Measurements from ENCODE around the gene RAPGEF4. TPM values are rescaled to one million over a fixed set of nuclear protein-coding genes. Genes with fewer than 3 reads are reported as not detected.

RAPGEF4 gene
- total RNA-seq, 1 donor from 2014 or later = 0.91 TPM

- Mint-ChIP-seq H3K27ac (no peak overlapping the region), H3K4me1 (ENCODE audit: low read depth) (no peaks in the 10 kb centered on the region), H3K36me3 (ENCODE audit: low read depth) (no peaks in the 10 kb centered on the region), H3K4me3 (ENCODE audit: low read depth) (no peak overlapping the region), H3K9me3 (no peaks in the 10 kb centered on the region), H3K27me3 (ENCODE audit: low read depth) (peaks cover 14% of the 10 kb centered on the region)
- intact Hi-C loops (cut with micrococcal nuclease) = no loop called here
- no peak for DNase-seq (ENCODE audit: low spot score)
Measured at GRCh38 chr2:172845028-172845630, 109.5 kb downstream of the RAPGEF4 start.

GRCh38 chr2:172846551-172846950 is 110.9 kb downstream of the RAPGEF4 start:
- Mint-ChIP-seq H3K36me3 (ENCODE audit: low read depth) (no peaks in the 10 kb centered on the region), H3K27me3 (ENCODE audit: low read depth) (peaks cover 11% of the 10 kb centered on the region), H3K27ac (no peak overlapping the region), H3K9me3 (peaks cover 4% of the 10 kb centered on the region), H3K4me1 (ENCODE audit: low read depth) (no peaks in the 10 kb centered on the region), H3K4me3 (ENCODE audit: low read depth) (no peak overlapping the region)
- DNase-seq (ENCODE audit: low spot score) = no peak
- intact Hi-C loops (cut with micrococcal nuclease) = no loop called here

- H3K27me3 Mint-ChIP-seq (ENCODE audit: low read depth) = peaks cover 11% of the 10 kb centered on the region
- H3K9me3 Mint-ChIP-seq = peaks cover 4% of the 10 kb centered on the region
- no peak overlapping the region for H3K27ac Mint-ChIP-seq
- H3K4me1 Mint-ChIP-seq (ENCODE audit: low read depth) = no peaks in the 10 kb centered on the region
- H3K4me3 Mint-ChIP-seq (ENCODE audit: low read depth) = no peak overlapping the region
- intact Hi-C loops (cut with micrococcal nuclease) = no loop called here
- no peaks in the 10 kb centered on the region for H3K36me3 Mint-ChIP-seq (ENCODE audit: low read depth)
- DNase-seq (ENCODE audit: low spot score) = no peak
Measured at GRCh38 chr2:172847188-172847587, 111.5 kb downstream of the RAPGEF4 start.

- no peaks in the 10 kb centered on the region for H3K36me3 Mint-ChIP-seq (ENCODE audit: low read depth)
- intact Hi-C loops (cut with micrococcal nuclease) = no loop called here
- no peak overlapping the region for H3K4me3 Mint-ChIP-seq (ENCODE audit: low read depth)
- peaks cover 4% of the 10 kb centered on the region for H3K9me3 Mint-ChIP-seq
- no peak for DNase-seq (ENCODE audit: low spot score)
- H3K27me3 Mint-ChIP-seq (ENCODE audit: low read depth) = peaks cover 7% of the 10 kb centered on the region
- no peak overlapping the region for H3K27ac Mint-ChIP-seq
- H3K4me1 Mint-ChIP-seq (ENCODE audit: low read depth) = no peaks in the 10 kb centered on the region
Measured at GRCh38 chr2:172848519-172848918, 112.9 kb downstream of the RAPGEF4 start.

GRCh38 chr2:172849519-172850217 is 114.0 kb downstream of the RAPGEF4 start:
- DNase-seq (ENCODE audit: low spot score) = no peak
- H3K4me1 Mint-ChIP-seq (ENCODE audit: low read depth) = no peaks in the 10 kb centered on the region
- intact Hi-C loops (cut with micrococcal nuclease) = no loop called here
- H3K9me3 Mint-ChIP-seq = peaks cover 4% of the 10 kb centered on the region
- H3K27ac Mint-ChIP-seq = no peak overlapping the region
- no peak overlapping the region for H3K4me3 Mint-ChIP-seq (ENCODE audit: low read depth)
- H3K27me3 Mint-ChIP-seq (ENCODE audit: low read depth) = peaks cover 7% of the 10 kb centered on the region
- H3K36me3 Mint-ChIP-seq (ENCODE audit: low read depth) = no peaks in the 10 kb centered on the region

- H3K4me3 Mint-ChIP-seq (ENCODE audit: low read depth) = no peak overlapping the region
- H3K4me1 Mint-ChIP-seq (ENCODE audit: low read depth) = no peaks in the 10 kb centered on the region
- H3K27ac Mint-ChIP-seq = no peak overlapping the region
- H3K9me3 Mint-ChIP-seq = peaks cover 4% of the 10 kb centered on the region
- intact Hi-C loops (cut with micrococcal nuclease) = no loop called here
- no peak for DNase-seq (ENCODE audit: low spot score)
- H3K36me3 Mint-ChIP-seq (ENCODE audit: low read depth) = no peaks in the 10 kb centered on the region
- H3K27me3 Mint-ChIP-seq (ENCODE audit: low read depth) = peaks cover 9% of the 10 kb centered on the region
Measured at GRCh38 chr2:172855588-172855987, 119.9 kb downstream of the RAPGEF4 start.

- intact Hi-C loops (cut with micrococcal nuclease) = no loop called here
Measured at GRCh38 chr2:172856606-172857005, 121.0 kb downstream of the RAPGEF4 start.

GRCh38 chr2:172858473-172858745 is 122.8 kb downstream of the RAPGEF4 start:
- intact Hi-C loops (cut with micrococcal nuclease) = no loop called here
- no peak for DNase-seq (ENCODE audit: low spot score)
- Mint-ChIP-seq H3K4me3 (ENCODE audit: low read depth) (no peak overlapping the region), H3K9me3 (no peaks in the 10 kb centered on the region), H3K27me3 (ENCODE audit: low read depth) (peaks cover 23% of the 10 kb centered on the region), H3K36me3 (ENCODE audit: low read depth) (no peaks in the 10 kb centered on the region), H3K4me1 (ENCODE audit: low read depth) (no peaks in the 10 kb centered on the region), H3K27ac (no peak overlapping the region)

More at GRCh38 chr2:172856606-172857005, 121.0 kb downstream of the RAPGEF4 start:
- H3K9me3 Mint-ChIP-seq = no peaks in the 10 kb centered on the region
- no peaks in the 10 kb centered on the region for H3K36me3 Mint-ChIP-seq (ENCODE audit: low read depth)
- peaks cover 16% of the 10 kb centered on the region for H3K27me3 Mint-ChIP-seq (ENCODE audit: low read depth)
- no peak for DNase-seq (ENCODE audit: low spot score)
- no peak overlapping the region for H3K4me3 Mint-ChIP-seq (ENCODE audit: low read depth)
- no peak overlapping the region for H3K27ac Mint-ChIP-seq
- H3K4me1 Mint-ChIP-seq (ENCODE audit: low read depth) = no peaks in the 10 kb centered on the region

GRCh38 chr2:172859581-172860335 is 124.1 kb downstream of the RAPGEF4 start:
- Mint-ChIP-seq H3K4me1 (ENCODE audit: low read depth) (no peaks in the 10 kb centered on the region), H3K9me3 (no peaks in the 10 kb centered on the region), H3K27ac (no peak overlapping the region), H3K36me3 (ENCODE audit: low read depth) (no peaks in the 10 kb centered on the region), H3K4me3 (ENCODE audit: low read depth) (no peak overlapping the region), H3K27me3 (ENCODE audit: low read depth) (peaks cover 23% of the 10 kb centered on the region)
- no peak for DNase-seq (ENCODE audit: low spot score)
- intact Hi-C loops (cut with micrococcal nuclease) = loop anchor here (5.0 kb wide), 1 partner anchor 73 kb away; no protein-coding TSS in a partner anchor

GRCh38 chr2:172860336-172860707 is 124.7 kb downstream of the RAPGEF4 start:
- intact Hi-C loops (cut with micrococcal nuclease) = loop anchor here (5.0 kb wide), 1 partner anchor 72 kb away; no protein-coding TSS in a partner anchor
- Mint-ChIP-seq H3K4me1 (ENCODE audit: low read depth) (no peaks in the 10 kb centered on the region), H3K27me3 (ENCODE audit: low read depth) (peaks cover 23% of the 10 kb centered on the region), H3K9me3 (no peaks in the 10 kb centered on the region), H3K4me3 (ENCODE audit: low read depth) (no peak overlapping the region), H3K27ac (no peak overlapping the region), H3K36me3 (ENCODE audit: low read depth) (no peaks in the 10 kb centered on the region)
- DNase-seq (ENCODE audit: low spot score) = no peak

GRCh38 chr2:172861098-172861497 is 125.5 kb downstream of the RAPGEF4 start:
- no peak overlapping the region for H3K4me3 Mint-ChIP-seq (ENCODE audit: low read depth)
- H3K4me1 Mint-ChIP-seq (ENCODE audit: low read depth) = no peaks in the 10 kb centered on the region
- intact Hi-C loops (cut with micrococcal nuclease) = loop anchor here (5.0 kb wide), 1 partner anchor 71 kb away; no protein-coding TSS in a partner anchor
- H3K36me3 Mint-ChIP-seq (ENCODE audit: low read depth) = no peaks in the 10 kb centered on the region
- no peak for DNase-seq (ENCODE audit: low spot score)
- no peaks in the 10 kb centered on the region for H3K9me3 Mint-ChIP-seq
- peaks cover 24% of the 10 kb centered on the region for H3K27me3 Mint-ChIP-seq (ENCODE audit: low read depth)
- H3K27ac Mint-ChIP-seq = no peak overlapping the region

GRCh38 chr2:172861656-172862476 is 126.2 kb downstream of the RAPGEF4 start:
- Mint-ChIP-seq H3K36me3 (ENCODE audit: low read depth) (no peaks in the 10 kb centered on the region), H3K4me3 (ENCODE audit: low read depth) (no peak overlapping the region), H3K27me3 (ENCODE audit: low read depth) (peaks cover 24% of the 10 kb centered on the region), H3K4me1 (ENCODE audit: low read depth) (no peaks in the 10 kb centered on the region), H3K27ac (no peak overlapping the region), H3K9me3 (no peaks in the 10 kb centered on the region)
- intact Hi-C loops (cut with micrococcal nuclease) = loop anchor here (5.0 kb wide), 1 partner anchor 70 kb away; no protein-coding TSS in a partner anchor
- no peak for DNase-seq (ENCODE audit: low spot score)
